Islet precursor cell (in vitro differentiated cells): ENCODE measurements around the gene PNPLA6.
"Not testable (repeated sequence)": the region's sequence is repeated elsewhere in the genome, so short reads cannot be mapped to it uniquely, and the experiment has no call there.

ENCODE experiments used
- DNase-seq: peaks from one replicate; pipeline ENCODE4 v3.0.0-alpha.2; 2018

Gene PNPLA6

DNA sequence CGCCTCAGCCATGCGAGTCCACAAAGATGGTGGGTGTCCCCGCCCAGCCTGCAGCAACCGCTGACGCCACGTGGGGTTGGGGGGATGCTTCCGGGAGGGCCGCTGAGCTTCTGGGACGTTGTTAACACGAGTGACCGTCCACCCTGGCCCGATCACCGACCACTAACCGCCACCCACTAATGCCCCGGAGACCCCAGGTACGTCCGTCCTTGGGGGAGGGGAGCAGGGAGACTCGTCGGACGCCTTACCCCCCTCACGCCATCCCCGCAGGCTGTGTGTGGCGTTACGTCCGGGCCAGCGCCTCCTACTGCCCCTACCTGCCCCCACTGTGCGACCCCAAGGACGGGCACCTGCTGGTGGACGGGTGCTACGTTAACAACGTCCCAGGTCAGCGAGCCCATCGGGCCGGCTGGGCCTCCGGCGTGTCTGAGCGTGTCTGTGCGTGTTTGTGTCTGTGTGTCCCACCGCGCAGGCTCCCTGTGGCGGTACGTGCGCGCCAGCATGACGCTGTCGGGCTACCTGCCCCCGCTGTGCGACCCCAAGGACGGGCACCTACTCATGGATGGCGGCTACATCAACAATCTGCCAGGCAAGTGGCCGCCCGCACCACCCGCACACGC is 21.3 kb downstream of the PNPLA6 start:
- DNase-seq = no peak

DNA sequence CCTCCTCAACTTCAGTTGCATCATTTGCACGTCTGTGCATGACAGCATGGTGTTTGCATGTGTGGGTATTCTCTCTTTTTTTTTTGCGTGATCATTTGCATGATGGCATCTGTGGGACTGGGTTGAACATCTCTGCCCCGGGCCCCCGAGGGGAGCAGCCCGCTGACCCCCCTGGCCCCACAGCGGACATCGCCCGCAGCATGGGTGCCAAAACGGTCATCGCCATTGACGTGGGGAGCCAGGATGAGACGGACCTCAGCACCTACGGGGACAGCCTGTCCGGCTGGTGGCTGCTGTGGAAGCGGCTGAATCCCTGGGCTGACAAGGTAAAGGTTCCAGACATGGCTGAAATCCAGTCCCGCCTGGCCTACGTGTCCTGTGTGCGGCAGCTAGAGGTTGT is 23.1 kb downstream of the PNPLA6 start:
- no peak for DNase-seq

DNA sequence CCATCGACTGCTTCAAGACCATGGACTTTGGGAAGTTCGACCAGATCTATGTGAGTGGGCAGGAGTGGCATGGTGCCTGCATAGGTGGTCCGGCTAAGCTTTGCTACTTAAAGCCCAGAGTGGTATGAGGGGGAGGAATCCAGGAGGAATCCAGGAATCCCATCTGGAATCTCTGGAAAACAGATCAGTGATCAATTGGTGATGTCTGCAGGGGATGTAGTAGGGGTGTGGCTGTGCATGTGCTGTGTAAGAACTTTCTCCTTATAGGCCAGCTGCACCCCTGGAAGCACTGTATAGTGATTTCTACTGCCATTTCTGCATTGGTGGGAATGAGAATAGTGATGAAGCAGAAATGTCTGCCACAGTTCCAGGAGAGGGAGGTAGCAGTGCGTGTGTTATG is 23.6 kb downstream of the PNPLA6 start:
- no peak for DNase-seq

DNA sequence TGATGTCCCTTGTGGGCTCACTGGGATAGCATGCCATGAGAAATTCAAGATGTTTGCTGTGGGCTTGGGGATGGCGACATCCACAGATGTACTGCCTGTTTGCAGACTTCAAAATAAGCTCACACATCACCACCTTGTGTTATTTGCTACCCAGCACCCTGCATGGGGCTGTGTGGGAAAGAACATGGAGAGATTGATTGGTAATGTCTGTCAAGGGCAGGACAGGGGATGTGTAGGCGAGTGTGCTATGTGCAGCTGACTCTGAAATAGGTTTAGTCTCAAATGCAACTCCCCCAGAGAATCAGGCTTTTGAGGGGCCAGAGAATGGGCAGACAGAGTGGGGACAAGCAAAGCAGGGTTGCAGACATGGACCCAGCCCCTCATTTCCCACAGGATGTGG is 24.7 kb downstream of the PNPLA6 start:
- no peak for DNase-seq

DNA sequence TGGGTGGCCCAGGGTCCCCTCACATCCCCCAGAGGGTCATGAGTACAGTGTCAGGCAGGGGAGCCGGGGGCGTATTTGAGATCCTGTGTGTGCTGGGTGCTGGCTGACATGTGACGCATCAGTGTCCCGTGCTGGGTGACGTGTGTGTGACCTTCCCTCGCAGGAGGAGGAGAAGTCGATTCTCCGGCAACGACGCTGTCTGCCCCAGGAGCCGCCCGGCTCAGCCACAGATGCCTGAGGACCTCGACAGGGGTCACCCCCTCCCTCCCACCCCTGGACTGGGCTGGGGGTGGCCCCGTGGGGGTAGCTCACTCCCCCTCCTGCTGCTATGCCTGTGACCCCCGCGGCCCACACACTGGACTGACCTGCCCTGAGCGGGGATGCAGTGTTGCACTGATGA is 25.8 kb downstream of the PNPLA6 start:
- DNase-seq = no peak

DNA sequence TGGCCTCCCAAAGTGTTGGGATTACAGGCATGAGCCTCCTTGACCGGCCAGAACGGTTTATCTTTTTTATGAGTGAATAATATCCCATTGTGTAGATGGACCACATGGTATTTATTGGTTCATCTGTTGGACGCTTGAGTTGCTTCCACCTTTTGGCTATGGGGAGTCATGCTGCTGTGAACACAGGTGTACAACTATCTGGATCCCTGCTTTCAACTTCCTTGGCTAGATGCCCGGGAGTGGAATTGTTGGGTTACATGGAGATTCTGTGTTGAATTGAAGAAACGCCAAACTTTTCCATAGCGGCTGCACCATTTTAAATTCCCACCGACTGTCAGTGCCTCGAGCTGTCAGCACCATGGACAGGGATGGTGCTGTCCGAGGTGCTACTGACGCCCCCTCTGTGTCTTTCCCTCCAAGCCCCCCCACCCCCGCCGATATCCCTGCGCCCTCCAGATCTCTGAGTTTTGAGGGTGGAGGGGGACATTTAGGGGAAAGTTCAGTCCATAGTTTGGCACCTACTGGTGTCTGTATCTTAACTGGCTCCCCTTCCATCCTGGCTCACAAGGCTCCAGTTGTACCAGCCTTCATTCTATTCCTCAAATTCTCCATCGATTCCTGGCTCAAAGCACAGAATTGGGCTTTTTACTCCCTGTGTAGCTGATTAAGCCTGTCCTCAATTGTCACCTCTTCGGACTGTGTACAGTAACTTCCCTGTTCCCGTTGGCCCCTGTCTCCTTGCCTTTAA is 27.3 kb downstream of the PNPLA6 start:
- no peak for DNase-seq

DNA sequence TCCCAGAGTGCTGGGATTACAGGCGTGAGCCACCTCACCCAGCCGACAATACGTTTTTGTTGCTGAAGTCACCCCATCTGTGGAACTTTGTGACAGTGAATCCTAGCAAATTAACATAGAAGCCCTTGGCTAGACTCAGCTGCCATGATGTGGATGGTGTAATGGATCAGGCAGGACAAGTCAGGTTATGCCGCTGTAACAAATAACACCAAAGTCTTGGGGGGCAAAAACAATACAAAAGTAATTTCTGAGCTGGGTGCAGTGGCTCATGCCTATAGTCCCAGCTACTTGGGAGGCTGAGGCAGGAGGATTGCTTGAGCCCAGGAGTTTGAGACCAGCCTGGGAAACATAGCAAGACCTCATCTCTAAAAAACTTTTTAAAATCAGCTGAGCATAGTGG is 29.3 kb downstream of the PNPLA6 start:
- DNase-seq = no peak

DNA sequence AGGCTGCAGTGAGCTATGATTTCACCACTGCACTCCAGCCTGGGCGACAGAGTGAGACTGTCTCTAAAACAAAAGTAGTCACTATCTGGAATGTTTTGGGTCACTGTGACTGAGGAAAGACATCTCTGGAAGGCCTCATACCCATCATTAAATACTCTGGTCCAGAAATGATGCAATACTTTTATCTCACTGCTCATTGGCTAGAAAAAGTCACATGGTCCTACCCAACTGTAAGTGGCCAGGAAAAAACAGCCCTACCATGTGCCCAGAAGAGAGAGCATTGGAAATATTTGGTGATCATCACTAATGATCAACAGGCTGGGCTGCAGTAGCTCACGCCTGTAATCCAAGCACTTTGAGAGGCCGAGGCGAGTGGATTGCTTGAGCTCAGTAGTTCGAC is 29.8 kb downstream of the PNPLA6 start:
- DNase-seq = no peak

DNA sequence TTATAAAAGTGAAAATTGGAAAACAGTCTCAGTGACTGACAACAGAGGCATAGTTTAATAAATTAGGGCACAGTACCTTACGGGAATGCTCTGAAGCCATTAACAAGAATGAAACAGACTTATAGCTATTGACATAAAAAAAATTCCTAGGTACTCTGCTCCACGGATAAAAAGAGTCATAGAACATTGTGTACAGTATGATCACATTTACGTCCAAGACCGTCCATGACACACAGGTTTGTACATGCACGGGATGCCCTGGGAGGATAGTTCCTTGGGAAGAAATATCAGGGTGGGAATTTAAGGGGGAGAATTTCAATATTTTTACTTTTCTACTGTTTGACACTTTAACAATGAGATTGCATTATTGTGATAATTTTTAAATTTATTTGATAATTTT is 35.2 kb downstream of the PNPLA6 start:
- DNase-seq = no peak

DNA sequence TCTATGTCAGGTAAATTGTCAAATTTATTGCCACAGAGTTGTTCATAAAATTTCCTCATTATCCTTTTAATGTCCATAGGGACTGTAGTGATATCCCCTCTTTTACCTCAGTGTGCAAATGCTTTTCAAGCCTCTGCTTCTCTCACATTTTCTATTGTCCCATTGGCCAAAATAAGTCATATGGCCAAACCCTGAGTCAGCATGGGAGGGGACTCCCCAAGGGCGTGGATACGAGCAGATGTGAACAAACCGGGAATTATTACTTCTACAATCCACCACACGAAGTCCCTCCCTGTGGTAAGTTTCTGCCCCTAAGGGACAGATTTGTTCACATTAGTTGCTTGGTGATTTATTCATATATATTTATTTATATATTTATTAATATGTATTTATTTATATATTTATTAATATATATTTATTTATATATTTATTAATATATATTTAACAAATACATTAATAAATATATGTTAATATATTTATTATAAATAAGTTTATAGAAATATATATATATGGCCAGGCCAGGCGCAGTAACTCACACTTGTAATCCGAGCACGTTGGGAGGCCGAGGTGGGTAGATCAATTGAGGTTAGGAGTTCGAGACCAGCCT is 40.0 kb downstream of the PNPLA6 start:
- no peak for DNase-seq

DNA sequence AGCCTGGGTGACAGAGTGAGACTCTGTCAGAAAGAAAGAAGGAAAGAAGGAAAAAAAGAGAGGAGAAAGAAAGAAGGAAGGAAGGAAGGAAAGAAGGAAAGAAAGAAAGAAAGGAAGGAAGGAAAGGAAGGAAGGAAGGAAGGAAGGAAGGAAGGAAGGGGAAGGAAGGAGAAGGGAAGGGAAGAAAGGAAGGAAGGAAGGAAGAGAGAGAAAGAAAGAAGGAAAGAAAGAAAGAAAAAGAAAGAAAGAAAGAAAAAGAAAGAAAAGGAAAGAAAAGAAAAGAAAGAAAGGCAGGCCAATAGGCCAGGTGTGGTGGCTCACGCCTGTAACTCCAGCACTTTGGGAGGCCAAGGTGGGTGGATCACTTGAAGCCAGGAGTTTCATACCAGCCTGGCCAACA is 41.9 kb downstream of the PNPLA6 start:
- not testable (repeated sequence) for DNase-seq

DNA sequence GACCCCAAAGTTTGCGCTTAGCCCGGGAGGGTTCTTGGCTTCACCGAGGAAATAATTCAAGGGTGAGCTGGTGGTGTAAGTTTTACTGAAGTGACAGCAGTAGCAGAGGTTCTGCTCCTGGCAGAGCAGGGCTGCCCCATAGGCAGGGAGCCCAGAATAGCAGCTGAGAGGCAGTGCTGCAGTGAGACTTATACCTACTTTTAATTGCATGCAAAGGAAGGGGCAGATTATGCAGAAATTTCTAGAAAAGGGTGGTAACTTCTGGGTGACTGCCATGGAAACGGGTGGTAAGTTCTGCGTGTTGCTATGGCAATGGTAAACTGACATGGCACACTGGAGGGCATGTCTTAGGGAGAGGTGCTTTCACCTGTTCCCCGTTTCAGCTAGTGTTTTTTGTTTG is 42.6 kb downstream of the PNPLA6 start:
- DNase-seq = no peak

DNA sequence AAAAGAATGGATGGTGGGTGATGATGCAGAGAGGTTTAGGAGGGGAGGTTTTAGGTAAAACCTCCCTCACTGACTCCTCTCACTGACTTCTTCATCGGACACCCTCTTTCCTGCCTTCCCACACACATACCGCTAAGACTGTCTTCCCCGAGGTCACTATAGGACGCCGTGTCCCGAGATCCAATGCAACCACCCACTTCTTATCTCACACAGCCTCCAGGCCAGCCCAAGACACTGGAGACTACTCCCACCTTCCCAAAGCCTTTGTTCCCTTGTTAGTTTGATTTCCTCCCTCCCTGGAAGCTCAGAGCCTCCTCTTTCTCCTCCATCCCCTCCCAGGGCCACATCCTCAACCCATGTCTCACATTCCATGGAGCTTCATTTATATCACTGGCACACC is 43.7 kb downstream of the PNPLA6 start:
- no peak for DNase-seq

DNA sequence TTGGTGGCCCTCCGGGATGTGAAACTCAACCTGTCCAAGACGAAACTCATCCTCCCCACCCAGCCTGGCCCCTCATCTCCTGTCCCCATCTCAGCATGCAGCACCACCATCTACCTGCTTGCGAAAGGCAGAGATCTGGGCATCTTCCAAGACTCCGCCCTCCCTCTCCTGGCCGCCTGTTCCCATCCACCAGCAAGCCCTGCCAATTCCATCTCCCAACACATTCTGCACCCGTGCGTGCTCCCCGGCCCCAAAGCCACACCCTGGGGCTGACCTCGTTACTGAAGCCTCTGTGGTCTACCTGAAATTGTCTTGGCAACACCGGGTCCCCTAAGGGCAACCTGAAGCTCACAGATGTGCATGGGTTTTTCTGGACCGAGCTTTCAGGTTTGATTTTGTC is 46.9 kb downstream of the PNPLA6 start:
- DNase-seq = no peak

DNA sequence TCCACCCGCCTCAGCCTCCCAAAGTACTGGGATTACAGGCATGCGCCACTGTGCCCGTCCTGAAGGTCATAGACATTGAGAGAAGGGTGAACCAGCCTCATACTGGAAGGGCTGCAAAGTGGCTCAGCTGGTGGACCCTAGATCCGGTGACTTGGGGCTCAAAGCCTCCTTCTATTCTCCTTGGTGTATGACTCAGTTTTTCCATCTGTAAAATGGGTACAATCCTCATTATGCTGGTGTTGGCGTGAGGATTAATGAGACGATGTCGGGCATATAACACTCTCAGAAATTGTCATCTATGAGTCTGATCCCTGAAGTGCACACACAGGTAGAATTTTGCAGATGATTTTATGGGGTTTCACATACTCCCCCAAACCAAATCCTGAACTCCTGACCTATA is 54.3 kb downstream of the PNPLA6 start:
- DNase-seq = no peak

DNA sequence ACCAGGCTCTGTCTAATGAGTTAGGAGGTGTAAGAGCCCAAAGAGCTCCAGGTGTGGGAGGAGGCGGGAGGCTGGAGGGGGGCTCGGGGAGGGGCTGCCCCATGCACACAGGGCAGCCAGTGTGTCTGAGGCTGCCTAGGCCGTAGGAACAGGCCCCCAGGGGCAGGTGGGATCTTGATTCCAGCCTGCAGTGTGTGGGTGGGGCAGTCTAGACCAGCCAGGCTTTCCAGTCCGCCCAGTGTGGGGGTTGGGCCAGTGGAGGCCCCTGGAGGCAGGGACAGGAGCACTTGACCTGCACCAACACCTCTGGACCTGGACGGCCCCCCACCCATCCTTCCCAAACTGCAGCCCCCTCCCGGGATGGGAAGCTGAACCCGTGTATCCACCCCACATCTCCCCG is 54.7 kb downstream of the PNPLA6 start:
- DNase-seq = peak; percentile 89

DNA sequence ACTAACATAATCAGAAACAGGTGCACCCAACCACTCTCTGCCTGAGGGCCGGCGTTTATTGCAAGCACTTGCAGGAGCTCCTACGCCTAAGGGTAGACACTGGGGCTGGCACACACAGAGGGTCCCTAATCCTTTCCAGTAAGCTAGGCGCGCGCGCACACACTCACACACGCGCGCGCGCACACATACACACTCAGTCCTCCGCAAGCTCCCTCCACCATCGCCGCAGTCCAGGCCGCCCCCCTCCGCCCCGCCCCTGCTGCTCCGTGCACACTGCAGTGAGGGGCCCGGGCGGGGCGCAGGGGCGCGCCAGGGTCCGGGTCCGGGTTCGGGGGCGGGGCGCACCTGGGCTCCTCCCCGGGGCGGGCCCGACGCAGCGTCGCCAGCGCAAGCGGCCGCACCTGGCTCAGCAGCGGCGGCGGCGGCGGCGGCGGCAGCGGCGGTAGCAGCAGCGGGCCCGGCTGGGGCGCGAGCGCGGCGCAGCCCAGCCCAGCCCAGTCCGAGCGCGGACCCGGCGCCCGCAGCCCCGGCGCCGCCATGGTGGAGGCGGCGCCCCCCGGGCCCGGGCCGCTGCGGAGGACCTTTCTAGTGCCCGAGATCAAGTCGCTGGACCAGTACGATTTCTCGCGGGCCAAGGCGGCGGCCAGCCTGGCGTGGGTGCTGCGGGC is 60.1 kb downstream of the PNPLA6 start, which contains the start of gene CAMSAP3:
Gene CAMSAP3 (plus strand): TSS at position 398 of the 668 bp plus-strand sequence. CDS start 140 bp downstream, at position 538.
- peak; percentile 81 for DNase-seq

DNA sequence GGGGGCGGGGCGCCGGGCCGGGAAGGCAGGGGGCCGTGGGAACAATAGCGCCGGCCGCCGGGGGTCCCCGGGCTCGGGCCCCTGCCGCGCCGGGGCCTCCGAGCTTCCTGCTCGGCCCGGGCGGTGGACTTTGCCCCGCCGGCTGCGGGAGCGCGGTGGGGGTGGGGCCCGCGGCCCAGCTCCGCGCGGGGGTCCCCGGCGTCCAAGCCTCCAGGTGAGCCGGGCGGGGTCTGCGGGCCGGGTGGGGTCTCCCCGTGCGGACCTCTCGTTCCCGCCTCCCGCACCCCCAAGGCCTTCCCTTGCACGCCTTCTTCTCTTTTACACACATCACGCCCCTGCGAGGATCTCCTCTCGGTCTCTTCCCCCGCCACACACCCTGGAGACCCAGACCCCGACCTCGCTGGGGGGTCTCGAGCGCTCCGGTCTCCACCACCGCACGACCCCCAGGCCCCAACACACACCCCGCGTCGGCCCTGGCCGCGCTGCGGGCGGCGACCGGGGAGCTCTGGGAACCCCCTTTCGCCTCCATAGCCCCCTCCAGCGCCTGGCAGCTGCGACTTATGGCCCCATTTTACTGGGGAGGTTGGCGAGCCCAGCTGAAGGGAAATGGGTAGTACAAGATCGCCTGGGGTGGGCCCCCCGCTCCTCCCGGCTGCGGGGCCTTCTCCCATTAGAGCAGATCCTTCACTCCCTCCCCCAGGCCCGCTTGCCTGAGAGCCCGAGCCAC is 60.9 kb downstream of the PNPLA6 start:
- DNase-seq = no peak

DNA sequence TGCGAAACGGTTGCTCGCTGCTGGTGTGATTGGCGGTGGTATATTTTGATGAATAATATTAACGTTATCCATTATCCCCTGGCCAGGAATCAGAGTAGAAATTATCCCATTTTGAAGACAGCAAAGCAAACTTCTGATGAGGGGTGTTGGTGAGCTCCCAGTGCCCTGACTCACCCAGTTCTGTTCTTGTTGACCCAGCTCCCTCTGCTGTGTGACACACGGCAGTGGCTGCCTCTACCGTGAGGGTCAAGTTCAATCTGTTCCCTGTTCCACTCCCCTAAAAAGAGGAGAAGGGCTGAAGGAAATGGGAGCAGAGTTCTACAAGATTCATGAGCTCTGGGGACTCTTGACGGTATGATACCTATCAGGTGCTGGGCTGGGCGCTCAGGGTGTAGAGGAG is 62.2 kb downstream of the PNPLA6 start:
- DNase-seq = no peak

DNA sequence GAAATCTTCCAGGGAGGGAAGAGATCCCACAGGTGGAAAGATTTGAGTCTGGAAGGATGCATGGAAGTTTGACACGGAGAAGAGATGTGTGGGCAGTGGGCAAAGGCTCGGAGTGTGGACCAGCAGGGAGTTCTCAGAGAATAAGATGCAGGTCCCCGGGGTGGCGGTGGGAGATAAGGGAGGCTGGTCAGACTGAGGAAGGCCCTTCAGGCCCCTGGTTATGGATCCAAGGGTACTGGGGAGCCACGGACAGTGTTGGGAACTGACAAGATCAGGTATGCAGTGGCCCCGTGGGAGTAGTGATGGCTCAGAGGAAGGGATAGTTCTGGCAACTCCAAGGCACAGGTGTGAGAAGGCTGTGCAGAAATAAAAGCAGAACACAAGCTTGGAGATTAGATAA is 62.7 kb downstream of the PNPLA6 start:
- DNase-seq = no peak

DNA sequence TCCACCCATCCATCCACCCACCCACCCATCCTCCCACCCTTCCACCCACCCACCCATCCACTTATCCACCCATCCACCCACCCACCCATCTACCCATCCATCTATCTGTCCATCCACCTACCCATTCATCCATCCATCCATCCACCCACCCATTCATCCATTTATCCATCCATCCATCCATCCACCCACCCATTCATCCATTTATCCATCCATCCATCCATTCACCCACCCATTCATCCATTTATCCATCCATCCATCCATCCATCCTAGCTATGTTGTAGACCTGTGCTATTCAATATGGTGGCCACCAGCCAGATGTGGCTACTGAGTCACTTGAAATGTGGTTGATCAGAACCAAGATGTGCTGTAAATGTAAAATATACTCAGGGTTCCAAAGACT is 65.2 kb downstream of the PNPLA6 start:
- DNase-seq = no peak

DNA sequence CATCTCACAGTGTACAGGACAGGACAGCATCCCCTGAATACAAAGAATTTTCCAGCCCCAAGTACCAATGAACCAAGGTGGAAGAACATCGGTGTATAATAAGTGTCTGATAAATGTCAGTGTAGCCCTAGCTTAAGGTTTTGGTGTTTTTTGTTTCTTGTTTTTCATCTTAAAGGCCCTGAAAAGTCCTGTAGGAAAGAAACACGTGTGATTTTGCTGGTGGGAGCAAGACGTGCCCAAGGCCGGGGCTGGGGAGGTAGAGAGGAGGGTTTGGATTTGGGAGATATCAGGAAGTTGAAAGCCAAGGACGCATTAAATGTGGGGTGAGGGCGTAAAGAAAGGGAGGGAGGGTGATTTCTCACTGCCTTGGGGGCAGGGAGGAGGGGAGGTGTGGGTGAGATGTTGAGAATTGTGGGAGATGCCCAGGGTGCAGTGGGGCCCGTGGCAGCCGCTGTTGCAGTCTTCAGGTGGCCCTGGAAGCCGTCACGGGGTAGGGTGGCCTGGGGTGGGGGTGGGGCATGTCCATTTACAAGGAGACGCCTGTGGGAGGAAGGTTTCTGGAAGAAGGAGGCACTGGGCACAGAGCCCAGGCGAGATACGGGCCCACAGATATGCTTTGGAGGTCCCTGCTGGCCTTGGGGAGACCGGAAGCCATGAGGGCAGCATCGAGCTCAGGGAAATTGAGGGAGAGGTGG is 66.9 kb downstream of the PNPLA6 start:
- DNase-seq = no peak
